Measurements from ENCODE around the gene STON2.

Gene STON2

GRCh38 chr14:81305743-81306142 is 94.4 kb downstream of the STON2 start:
- H3K4me3 ChIP-seq (ENCODE audit: low read depth, low read length), result no peak overlapping the region

- no peak overlapping the region for H3K4me3 ChIP-seq (ENCODE audit: low read depth, low read length)
These were observed 95.1 kb downstream of the STON2 start for GRCh38 chr14:81305065-81305464.

- H3K4me3 ChIP-seq (ENCODE audit: low read depth, low read length), result no peak overlapping the region
These were observed 96.7 kb downstream of the STON2 start for GRCh38 chr14:81303258-81303935.

GRCh38 chr14:81302638-81303037 is 97.5 kb downstream of the STON2 start:
- no peak overlapping the region for H3K4me3 ChIP-seq (ENCODE audit: low read depth, low read length)

DNA sequence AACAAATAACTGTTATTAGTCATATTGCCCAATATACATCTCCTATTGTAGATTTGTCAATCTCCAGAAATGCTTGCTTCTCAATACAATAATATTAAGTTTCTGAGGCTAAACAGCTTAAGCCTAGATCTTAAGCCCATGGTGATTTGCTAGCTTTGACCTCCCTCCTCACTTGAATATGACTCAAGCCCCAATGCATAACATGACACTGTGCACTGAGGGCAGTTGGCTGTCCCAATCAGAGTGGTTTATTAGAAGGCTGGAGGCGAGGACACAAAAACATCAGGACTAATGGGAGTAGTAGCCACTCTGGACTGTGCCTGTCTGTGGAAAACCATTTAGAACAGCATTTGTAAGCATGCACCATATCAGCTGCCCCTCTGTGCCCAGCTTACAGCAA is 98.3 kb downstream of the STON2 start:
- H3K4me3 ChIP-seq (ENCODE audit: low read depth, low read length), result no peak overlapping the region

DNA sequence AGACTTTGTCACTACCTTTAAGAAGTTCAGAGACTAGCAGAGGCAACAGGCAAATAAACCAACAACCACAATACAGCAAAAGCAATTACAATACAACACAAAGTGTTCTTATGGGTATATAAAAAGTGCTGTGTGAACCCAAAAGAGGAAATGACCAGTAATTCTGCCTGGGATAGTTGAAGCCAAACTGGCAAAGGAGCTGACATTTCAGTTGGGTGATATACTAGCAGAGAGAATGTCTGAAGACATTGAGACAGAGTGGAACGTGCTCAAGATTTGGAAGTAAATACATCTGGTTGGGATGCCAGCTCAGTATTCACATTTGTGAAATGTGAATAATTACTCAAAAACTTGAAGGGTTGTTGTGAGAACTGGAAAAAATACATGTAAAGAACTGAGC is 98.8 kb downstream of the STON2 start:
- H3K4me3 ChIP-seq (ENCODE audit: low read depth, low read length), result no peak overlapping the region

GRCh38 chr14:81298911-81299310 is 101.2 kb downstream of the STON2 start:
- no peak overlapping the region for H3K4me3 ChIP-seq (ENCODE audit: low read depth, low read length)

DNA sequence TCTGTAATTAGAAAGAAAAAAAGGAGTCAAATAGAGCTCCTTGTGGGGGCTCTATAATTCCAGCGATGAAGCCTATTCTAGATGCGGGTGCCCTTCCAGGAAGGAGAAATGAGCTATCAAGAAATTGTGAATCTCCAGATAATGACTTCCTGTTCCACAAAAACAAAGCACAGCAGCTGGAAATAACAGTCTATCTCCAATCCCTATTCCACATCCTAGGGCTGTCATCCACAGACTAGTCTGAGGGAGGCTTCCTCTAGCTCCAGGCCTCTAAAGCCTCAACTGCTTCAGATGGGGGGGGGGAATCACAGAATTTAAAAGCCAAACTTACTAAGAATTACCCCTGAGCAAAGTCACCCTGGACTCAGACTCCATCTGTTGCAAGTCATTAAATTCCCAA is 102.0 kb downstream of the STON2 start:
- H3K4me3 ChIP-seq (ENCODE audit: low read depth, low read length), result no peak overlapping the region

DNA sequence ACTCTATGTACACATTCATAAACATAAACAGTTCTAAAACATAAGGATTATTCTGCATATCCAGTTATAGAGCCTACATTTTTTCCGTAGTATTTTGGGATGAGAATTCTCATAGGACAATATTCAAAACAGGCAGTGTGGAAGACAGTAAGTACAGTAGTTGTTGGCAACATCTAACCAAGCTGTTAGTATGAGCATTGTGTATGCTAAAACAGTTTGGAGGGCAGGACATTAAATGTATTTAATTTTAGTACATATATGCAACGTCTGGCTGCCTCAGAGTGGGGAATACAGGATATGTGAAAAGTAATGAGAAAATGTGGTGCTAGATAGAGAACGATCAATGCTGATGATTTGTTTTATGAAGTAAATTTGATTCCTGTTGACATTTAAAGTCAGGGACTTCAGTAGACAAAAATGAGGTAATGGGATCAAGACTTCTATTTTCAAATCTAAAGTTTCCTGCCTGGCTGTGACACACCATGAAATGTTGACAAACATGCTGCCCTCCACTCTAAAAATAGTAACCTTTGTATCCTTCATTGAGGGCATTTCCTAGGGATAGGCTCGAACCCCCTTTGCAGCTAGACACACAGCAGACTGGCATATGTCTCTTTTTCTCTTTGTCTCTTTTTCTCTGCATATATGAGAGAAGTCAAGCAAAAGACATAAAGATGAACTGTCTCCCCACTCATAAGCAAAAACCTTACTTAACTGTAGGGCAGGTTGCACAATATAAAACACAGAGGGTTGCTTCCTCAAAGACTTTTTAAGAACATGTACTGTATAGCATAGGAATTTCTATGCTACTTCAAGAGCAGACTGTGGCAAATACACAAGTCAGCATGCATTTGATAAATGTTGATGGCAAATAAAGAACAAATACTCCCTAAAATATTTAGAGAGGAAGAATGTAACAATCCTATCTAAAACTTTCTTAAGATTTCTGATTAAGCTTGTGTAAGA is 103.9 kb downstream of the STON2 start:
- H3K4me3 ChIP-seq (ENCODE audit: low read depth, low read length), result no peak overlapping the region

DNA sequence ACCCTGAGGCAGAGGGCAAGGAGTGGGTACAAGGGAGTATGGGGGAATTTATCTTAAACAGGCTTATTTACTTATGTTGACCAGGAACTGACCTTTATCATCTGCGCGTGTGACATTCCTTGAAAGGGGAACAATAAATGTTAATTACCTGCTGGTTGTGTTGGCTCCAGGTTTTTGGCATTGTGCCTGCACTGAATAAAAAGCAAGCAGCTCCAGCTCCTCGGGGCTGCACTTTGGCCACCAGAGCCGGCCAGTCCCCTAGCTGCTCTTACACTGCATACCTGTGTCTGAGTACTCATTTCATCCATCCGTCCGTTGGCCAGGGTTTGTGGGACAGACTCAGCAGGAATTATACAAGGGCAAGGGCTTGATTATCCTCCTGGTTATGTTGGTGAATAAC is 110.6 kb downstream of the STON2 start:
- no peak overlapping the region for H3K4me3 ChIP-seq (ENCODE audit: low read depth, low read length)

GRCh38 chr14:81286574-81287370 is 113.4 kb downstream of the STON2 start:
- no peak overlapping the region for H3K4me3 ChIP-seq (ENCODE audit: low read depth, low read length)

GRCh38 chr14:81285245-81285644 is 114.9 kb downstream of the STON2 start:
- no peak overlapping the region for H3K4me3 ChIP-seq (ENCODE audit: low read depth, low read length)

DNA sequence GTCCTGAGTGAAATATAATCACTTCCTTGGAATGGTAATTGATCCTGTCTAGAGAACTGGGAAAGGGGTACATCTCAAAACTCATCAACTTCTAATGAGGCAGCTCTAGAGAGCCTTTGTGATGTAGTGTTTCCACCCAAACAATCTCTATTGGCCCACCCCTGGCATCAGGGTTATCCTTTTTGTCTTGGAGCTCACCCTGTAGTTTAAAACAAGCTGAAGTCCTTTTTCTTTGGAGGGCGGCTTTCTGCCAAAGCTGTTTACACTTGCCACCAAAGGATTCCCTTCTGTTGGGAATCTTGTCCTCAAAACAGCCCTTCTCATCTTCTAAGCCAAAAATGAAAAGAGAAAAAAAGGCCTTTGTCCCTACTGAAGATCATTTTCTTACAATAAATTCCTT is 118.8 kb downstream of the STON2 start:
- no peak overlapping the region for H3K4me3 ChIP-seq (ENCODE audit: low read depth, low read length)

DNA sequence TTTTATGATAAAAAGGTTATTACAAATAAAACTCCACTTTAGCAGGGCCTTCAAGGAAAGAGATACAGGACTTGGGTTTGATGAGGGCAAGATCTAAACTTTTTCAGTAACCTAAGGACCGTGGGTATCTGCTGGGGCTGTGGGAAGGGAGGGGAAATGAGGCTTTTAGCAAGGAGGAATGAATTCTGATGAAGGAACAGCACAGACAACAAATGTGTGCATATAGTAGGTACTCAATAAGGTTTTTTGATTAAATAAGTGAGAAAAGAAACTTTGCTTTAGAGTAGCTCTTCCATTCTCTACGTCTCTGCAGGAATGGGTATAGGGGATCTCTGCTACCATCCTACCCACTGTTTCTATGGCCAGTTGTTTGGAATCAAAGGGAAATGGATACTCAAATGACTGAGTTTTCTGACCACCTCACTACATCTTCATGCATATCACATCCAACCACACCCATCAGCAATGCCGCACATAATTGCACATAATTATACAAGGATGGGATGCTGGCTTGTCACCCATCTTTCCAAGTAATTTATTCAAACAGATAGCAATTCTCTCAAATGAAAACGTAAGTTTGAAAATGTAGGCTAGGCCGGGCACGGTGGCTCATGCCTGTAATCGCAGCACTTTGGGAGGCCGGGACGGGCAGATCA is 119.9 kb downstream of the STON2 start:
- no peak overlapping the region for H3K4me3 ChIP-seq (ENCODE audit: low read depth, low read length)

DNA sequence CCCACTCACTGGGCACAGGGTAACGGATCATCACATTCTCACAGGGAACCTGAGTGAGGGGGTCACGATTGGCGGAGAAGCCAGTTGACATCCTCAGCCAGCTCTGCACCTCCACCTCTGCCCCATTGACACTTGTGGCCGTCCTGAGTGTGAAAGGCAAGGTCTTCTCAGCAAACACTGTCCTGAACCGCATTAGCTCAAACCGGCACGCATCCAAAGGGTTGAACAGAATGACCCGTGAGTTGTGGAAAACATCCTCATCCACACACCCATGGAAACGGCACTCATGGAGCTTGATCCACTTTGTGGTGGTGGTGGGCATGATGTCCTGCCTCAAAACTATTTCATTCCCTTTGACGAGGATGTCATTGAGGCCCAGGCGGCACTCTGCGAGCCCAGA is 123.0 kb downstream of the STON2 start:
- H3K4me3 ChIP-seq (ENCODE audit: low read depth, low read length), result no peak overlapping the region

DNA sequence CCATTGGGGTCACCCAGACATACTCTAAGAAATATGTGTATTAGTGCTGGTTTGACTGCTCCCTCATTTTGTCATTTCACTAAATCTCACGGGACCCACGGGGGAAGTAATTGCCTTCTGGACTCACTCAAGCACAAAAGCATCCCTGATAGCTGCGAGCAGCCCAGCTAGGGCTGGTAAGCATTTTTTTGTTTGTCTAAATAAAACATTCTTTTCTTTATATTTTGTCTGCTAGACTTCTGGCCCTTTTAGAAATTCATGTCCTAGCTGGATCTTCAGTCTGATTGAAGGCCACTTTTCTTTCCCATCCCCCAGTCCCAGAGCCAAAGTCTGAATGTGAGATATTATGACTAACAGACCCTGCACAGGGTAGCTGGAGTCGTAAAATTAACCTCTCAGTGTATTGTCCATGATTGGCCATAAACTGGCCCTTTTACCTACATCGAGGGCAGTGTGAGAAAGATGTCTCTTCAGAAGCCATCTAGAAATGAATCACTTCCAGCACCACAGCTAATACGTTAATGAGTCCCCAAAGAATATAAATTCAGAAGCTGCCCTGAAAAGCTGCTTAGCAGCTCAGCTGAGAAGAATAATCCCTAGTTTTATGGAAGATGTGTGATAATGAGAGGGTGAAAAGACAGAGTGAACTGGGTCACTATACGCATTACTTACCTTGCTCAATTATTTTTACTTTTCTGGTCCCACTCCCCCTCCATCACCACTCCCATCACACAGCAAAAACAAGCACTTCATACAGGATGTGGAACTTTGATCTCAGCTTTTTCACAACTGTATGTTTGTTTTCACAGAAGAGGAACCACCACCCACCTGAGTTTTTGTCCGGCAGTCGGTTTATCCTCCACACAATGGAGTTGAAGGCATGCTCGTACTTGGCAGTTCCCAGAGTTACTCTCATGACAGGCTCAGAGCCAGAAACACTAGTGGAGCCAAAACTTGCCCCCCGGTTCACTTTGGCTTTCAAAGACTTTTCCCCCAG is 123.8 kb downstream of the STON2 start:
- no peak overlapping the region for H3K4me3 ChIP-seq (ENCODE audit: low read depth, low read length)

- no peak overlapping the region for H3K4me3 ChIP-seq (ENCODE audit: low read depth, low read length)
These were observed 124.6 kb downstream of the STON2 start for GRCh38 chr14:81275305-81276072.

DNA sequence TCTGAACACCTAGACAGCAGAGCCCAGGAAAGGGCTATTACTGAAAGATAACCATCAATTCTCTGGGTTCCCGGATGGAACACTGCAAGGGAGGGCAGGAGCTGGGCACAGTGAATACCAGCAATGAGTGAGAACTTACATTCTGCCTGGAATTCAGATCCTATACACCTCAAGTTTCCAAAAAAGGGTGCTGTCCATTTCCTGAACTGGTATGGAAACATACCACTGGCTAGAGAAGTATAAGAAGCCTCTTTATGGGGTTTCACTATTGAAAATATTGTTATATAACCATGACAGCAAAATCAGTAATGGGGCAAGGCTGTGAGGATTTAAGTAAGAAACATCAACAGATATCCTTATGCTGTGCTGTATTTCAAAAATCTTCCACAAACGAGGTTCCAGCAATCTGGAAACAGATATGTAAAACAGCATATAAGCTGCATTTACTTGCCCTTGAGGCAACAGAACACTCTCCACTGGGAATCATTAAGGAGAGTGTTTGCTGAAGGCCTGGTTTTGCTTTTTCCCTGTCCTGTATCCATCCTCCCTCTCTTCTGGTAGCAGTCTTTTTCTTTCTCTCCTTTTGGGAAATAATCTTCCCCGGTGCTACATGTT is 126.1 kb downstream of the STON2 start:
- H3K4me3 ChIP-seq (ENCODE audit: low read depth, low read length), result no peak overlapping the region

DNA sequence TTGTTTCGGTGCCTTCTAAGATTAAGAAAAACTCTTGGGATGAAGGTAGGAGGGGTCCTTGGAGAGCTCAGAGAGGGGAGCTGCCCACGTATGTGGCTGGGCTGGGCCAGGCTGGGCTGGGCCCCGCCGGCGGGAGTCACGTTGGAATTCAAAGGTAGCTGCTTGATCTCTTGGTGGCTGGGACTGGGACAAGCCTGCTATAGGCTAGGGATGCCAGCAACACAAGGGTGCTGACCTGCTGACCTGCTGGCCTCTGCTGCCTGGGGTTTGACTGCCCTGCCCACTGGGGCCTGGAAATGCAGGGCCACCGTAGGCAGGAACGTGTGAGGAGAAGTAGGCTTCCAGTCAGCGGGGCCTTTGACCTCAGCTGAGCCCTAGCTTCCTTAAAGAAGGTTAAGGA is 126.6 kb downstream of the STON2 start:
- H3K4me3 ChIP-seq (ENCODE audit: low read depth, low read length), result no peak overlapping the region
